Activated naive CD4-positive, alpha-beta T cell treated with anti-CD3 and anti-CD28 coated beads, Interleukin-2, amount 50 U/mL, for 72 hours (primary cell): ENCODE results near the gene PCID2. TPM values are rescaled to one million over a fixed set of nuclear protein-coding genes. Genes with fewer than 3 reads are reported as not detected.
"Not testable (repeated sequence)": the region's sequence is repeated elsewhere in the genome, so short reads cannot be mapped to it uniquely, and the experiment has no call there.

Experiments
- ATAC-seq, 2 donors: fragments of 150-1000 bp; cut with Tn5 transposase; 2 replicates each; pipeline ENCODE4 v1.10.0; 2021; ENCODE audit warnings: mild to moderate bottlenecking in 2 of 2, moderate library complexity in 2 of 2
- DNase-seq, 2 donors: peaks; one replicate each; pipeline ENCODE4 v3.0.0; 2021 to 2022; ENCODE audit warnings: low spot score in 2 of 2
- H3K27ac Mint-ChIP-seq, 2 donors: one replicate each; pipeline ENCODE4 v1.8.0; 2022; ENCODE audit warnings: mild to moderate bottlenecking in 2 of 2, mixed read lengths in 2 of 2
- H3K36me3 Mint-ChIP-seq, 2 donors: one replicate each; pipeline ENCODE4 v1.8.0; 2022; ENCODE audit warnings: mixed read lengths in 2 of 2
- H3K9me3 Mint-ChIP-seq, 2 donors: one replicate each; pipeline ENCODE4 v1.8.0; 2022; ENCODE audit warnings: mixed read lengths in 2 of 2
- total RNA-seq, 2 donors: library from RNA; stranded (reverse); gene quantifications; one replicate each; pipeline ENCODE4 v1.2.3, GENCODE V29; 2022

PCID2 gene
- total RNA-seq, 2 donors from 2014 or later, result 39.9 to 71.3 TPM

DNA sequence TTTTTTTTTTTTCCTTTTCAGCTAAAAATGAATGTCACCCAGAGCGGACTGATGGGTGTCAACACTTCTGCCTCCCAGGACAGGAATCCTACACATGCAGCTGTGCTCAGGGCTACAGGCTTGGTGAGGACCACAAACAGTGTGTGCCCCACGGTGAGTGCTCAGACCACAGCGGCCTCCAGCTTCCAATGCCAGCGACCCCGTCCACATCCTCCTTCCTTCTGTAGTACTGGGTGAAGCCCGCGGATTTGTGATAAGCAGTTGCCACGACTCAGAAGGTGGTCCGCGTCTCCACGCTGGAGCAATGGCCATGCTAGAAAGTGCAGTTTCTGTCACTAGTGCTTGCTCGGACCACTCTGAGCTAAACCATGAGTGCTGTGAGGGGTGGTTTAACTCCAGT, 44.0 kb downstream of the PCID2 start:
- no peaks in the 10 kb centered on the region for H3K9me3 Mint-ChIP-seq

GRCh38 chr13:113162783-113163685, 45.4 kb downstream of the PCID2 start:
- no peak for DNase-seq
- no peak overlapping the region for H3K27ac Mint-ChIP-seq
- no peaks in the 10 kb centered on the region for H3K9me3 Mint-ChIP-seq
- peak; percentile 59 to 61 for ATAC-seq
- peaks cover 4 to 7% of the 10 kb centered on the region in 2 donors for H3K36me3 Mint-ChIP-seq

More for the DNA sequence above, 44.0 kb downstream of the PCID2 start:
- Mint-ChIP-seq H3K27ac (no peak overlapping the region), H3K36me3 (peaks cover 12 to 14% of the 10 kb centered on the region in 2 donors)
- DNase-seq, result no peak
- ATAC-seq, result no peak

- H3K9me3 Mint-ChIP-seq, DNase-seq, H3K27ac Mint-ChIP-seq, ATAC-seq, H3K36me3 Mint-ChIP-seq: not testable (repeated sequence)
Observed at GRCh38 chr13:113161975-113162374, 46.5 kb downstream of the PCID2 start.

DNA sequence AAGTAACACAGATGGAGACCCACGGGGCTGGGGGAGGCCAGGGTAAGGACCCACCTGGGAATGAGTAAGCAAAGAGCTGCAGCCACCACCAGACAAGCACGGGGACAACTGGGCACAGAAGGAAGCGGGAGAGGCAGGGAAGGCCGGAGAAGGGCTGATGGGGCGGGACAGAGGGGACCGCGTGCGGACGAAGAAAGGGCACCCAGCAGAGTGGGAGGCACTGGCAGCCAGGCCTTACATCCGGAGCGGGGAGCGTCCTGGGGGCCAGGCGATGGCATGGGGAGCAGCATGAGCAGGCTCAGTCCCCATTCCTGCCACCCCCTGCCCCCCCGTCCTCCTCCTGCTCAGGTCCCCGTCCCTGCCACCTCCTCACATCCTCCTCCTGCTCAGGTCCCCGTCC, 47.0 kb downstream of the PCID2 start:
- no peaks in the 10 kb centered on the region for H3K9me3 Mint-ChIP-seq

DNA sequence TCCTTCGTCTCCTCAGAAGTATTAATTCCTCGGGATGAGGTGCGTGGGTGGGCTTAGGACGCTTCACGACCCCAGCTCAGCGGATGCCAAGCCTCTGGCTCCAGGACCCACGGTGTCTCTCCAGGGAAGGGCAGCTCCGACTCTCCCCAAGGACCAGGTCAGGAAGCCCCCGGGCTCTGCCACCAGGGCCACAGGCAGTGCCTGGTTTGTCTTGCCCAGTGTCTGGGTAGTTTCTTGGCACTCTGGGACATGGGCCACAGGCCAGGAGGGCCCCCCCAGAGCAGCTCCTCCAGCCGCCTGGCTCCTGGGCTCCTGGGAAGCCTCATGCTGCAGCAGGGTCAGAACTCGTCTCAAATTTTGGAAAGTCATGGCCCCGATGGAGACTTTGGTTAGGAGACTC, 47.5 kb downstream of the PCID2 start:
- DNase-seq, result no peak
- peak in 1 of 2 donors; percentile 20 for ATAC-seq
- Mint-ChIP-seq H3K27ac (no peak overlapping the region), H3K9me3 (peaks cover 0 to under 1% of the 10 kb centered on the region in 2 donors), H3K36me3 (no peaks in the 10 kb centered on the region)

More for the DNA sequence above, 47.0 kb downstream of the PCID2 start:
- ATAC-seq, result peak; percentile 23 to 47
- Mint-ChIP-seq H3K27ac (no peak overlapping the region), H3K36me3 (no peaks in the 10 kb centered on the region)
- DNase-seq, result no peak

DNA sequence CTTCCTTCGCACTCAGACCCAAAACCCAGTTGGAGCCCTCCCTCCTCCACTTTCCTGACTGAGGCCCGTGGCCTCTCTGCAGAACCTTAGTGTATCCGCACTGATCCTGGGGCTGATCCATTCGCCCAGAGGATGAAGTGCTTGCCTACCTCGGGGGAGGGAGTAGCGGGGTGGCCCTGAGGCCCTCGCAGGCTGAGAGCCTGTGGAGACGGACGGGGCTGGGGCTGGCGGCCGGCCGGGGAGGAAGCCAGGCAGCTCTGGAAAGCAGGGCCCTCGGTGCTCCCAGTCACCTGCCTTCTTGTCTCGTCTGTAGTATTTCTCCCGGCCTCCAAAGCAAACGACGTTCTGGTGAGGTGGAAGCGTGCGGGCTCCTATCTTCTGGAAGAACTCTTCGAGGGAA, 48.8 kb downstream of the PCID2 start:
- H3K9me3 Mint-ChIP-seq, result peaks cover 6 to 13% of the 10 kb centered on the region in 2 donors
- H3K36me3 Mint-ChIP-seq, result peaks cover 11 to 13% of the 10 kb centered on the region in 2 donors
- ATAC-seq (no peak), DNase-seq (no peak)
- no peak overlapping the region for H3K27ac Mint-ChIP-seq

DNA sequence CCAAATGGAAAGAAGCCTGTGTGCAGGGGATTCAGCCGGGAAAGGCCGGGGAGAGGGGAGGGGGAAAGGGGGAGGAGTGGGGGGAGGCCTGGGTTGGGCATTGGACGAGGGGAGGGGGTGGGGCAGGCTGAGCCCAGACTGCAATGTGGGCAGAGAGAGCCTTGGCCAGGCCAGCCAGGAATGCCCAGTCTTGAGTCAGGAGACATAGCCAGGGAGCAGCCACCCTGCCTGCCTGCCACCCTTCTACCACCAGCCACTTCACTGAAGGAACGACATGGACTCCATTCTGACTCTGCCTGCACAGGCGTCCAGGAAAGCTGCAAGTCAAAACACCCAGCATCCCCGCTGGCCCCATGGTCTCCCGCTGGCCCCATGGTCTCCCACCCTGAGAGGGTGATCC, 49.5 kb downstream of the PCID2 start:
- Mint-ChIP-seq H3K9me3 (peaks cover 6 to 13% of the 10 kb centered on the region in 2 donors), H3K27ac (no peak overlapping the region), H3K36me3 (peaks cover 11 to 14% of the 10 kb centered on the region in 2 donors)
- no peak for ATAC-seq
- no peak for DNase-seq

GRCh38 chr13:113157929-113158747, 50.3 kb downstream of the PCID2 start, which contains the start of gene PROZ:
Gene PROZ, plus strand, starts transcription at chr13:113158648. Its CDS starts 13 bp downstream, at chr13:113158661.
- no peak for DNase-seq
- ATAC-seq, result no peak
- peaks cover 6 to 13% of the 10 kb centered on the region in 2 donors for H3K9me3 Mint-ChIP-seq

GRCh38 chr13:113157206-113157928, 51.1 kb downstream of the PCID2 start:
- H3K27ac Mint-ChIP-seq, result no peak overlapping the region
- H3K36me3 Mint-ChIP-seq, result peaks cover 14 to 17% of the 10 kb centered on the region in 2 donors
- peaks cover 6 to 13% of the 10 kb centered on the region in 2 donors for H3K9me3 Mint-ChIP-seq
- DNase-seq (no peak), ATAC-seq (no peak)

More at GRCh38 chr13:113157929-113158747, 50.3 kb downstream of the PCID2 start, which contains the start of gene PROZ:
- H3K27ac Mint-ChIP-seq, result no peak within 1 kb of the TSS
- peaks cover 11 to 14% of the 10 kb centered on the region in 2 donors for H3K36me3 Mint-ChIP-seq

DNA sequence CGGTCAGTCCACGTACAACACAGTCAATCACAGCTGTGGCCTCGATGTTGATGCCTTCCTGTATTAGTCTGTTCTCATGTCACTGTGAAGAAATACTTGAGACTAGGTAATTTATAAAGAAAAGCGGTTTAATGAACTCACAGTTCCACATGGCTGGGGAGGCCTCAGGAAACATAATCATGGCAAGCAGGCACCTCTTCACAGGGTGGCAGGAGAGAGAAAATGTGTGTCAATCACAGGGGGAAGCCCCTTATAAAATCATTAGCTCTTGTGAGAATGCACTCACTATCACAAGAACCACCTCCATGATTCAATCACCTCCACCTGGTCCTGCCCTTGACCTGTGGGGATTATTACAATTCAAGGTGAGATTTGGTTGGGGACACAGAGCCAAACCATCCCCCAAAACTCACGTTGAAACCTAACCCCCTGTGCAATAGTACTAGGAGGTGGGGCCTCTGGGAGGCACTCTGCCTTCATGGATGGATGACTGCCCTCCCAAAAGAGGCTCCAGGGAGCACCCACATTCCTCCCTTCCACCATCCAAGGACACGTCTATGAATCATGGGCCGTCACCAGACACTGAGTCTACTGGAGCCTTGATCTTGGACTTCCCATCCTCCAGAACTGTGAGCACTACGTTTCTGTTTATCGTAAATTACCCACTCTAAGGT, 52.4 kb downstream of the PCID2 start:
- Mint-ChIP-seq H3K36me3 (peaks cover 14 to 18% of the 10 kb centered on the region in 2 donors), H3K9me3 (peaks cover 6 to 13% of the 10 kb centered on the region in 2 donors)

DNA sequence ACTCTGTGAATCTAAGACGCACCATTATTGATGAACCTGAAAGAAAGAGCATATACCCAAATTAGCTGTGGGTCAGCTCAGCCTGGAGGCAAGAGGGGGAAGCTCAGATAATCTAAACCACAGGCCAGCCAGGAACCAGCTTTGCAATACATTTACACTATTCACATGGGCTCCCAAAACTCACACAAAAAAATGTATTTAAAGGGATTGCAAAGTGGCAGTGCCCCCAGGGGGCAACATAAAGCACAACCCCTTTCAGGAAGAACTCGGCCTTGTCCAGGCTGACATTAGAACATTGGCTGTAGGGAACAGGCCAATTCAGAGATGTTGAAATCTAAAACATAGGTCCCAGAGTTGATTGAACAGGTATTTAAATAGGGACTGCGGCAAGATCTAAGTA, 53.3 kb downstream of the PCID2 start:
- Mint-ChIP-seq H3K9me3 (peaks cover 6 to 13% of the 10 kb centered on the region in 2 donors), H3K36me3 (peaks cover 14 to 18% of the 10 kb centered on the region in 2 donors), H3K27ac (no peak overlapping the region)
- DNase-seq, result no peak
- no peak for ATAC-seq

More for the DNA sequence above, 52.4 kb downstream of the PCID2 start:
- no peak overlapping the region for H3K27ac Mint-ChIP-seq
- ATAC-seq, result no peak
- no peak for DNase-seq

DNA sequence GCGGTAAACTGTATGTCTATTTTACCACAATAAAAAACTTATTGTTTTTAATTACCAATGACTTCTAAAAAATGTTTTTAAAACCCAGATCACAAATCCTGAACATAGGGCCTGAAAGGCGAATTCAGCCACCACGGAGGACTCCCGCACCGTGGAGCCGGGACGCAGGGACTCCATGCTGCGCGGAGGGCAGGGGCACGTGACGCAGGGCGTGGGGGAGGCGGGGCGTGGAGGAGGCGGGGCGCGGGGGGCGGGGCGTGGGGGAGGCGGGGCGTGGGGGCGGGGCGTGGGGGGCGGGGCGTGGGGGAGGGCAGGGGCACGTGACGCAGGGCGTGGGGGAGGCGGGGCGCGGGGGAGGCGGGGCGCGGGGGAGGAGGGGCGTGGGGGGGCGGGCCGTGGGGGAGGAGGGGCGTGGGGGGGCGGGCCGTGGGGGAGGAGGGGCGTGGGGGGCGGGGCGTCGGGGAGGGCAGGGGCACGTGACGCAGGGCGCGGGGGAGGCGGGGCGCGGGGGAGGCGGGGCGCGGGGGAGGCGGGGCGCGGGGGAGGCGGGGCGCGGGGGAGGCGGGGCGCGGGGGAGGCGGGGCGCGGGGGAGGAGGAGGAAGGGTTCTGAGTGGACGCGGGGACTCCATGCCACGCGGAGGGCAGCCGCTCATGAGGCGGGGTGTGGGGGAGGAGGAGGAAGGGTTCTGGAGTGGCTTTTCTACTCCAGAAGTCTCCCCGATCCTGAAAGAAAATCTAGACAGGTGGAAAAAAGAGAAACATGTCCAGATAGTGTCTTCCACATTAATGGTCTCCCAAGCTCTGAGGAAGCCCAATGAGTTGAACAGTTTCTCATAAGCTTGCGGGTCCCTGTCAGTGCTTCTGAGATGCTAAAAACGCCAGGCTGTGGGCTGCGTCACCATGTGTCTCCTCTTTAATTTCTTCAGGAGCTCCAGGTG, 54.4 kb downstream of the PCID2 start:
- peak; percentile 69 to 76 for ATAC-seq
- peaks cover 6 to 13% of the 10 kb centered on the region in 2 donors for H3K9me3 Mint-ChIP-seq
- DNase-seq, result peak in 1 of 2 donors; percentile 51
- H3K27ac Mint-ChIP-seq, result peak overlapping the region in 1 of 2 donors; percentile 86
- peaks cover 14 to 18% of the 10 kb centered on the region in 2 donors for H3K36me3 Mint-ChIP-seq

GRCh38 chr13:113152984-113153809, 55.3 kb downstream of the PCID2 start:
- Mint-ChIP-seq H3K9me3 (peaks cover 6 to 13% of the 10 kb centered on the region in 2 donors), H3K27ac (peak overlapping the region in 1 of 2 donors; percentile 86), H3K36me3 (peaks cover 14 to 18% of the 10 kb centered on the region in 2 donors)
- DNase-seq, result peak in 1 of 2 donors; percentile 20
- ATAC-seq, result peak; percentile 42 to 57

GRCh38 chr13:113152691-113152983, 55.8 kb downstream of the PCID2 start:
- Mint-ChIP-seq H3K9me3 (peaks cover 6 to 13% of the 10 kb centered on the region in 2 donors), H3K27ac (peak overlapping the region in 1 of 2 donors; percentile 86), H3K36me3 (peaks cover 14 to 18% of the 10 kb centered on the region in 2 donors)
- DNase-seq (no peak), ATAC-seq (no peak)
